H1 (cell line): ENCODE data around the gene BARHL1. TPM values are rescaled to one million over a fixed set of nuclear protein-coding genes. Genes with fewer than 3 reads are reported as not detected.
A peak's percentile ranks its signal among the peaks of the same experiment; 100 is the strongest.

Experiments used
- MAFK ChIP-seq: IDR thresholded peaks from 2 replicates; pipeline ENCODE4 v1.6.1; 2012; ENCODE audit warnings: low read depth, mild to moderate bottlenecking, improper control_type of control experiment, low read length
- polyA plus RNA-seq, 7 experiments: library from polyadenylated mRNA; depleted of rRNA in 3 of 7; stranded (reverse) in 5 of 7; unstranded in 2 of 7; fragments of >200 nt in 5 of 7; fragments of 200-250 nt in 2 of 7; gene quantifications; 1 replicate in 5 of 7; 2 replicates in 1 of 7; 4 replicates in 1 of 7; pipeline versions ENCODE4 v1.2.1 to v1.2.3, GENCODE V29; 2011 to 2013; ENCODE audit warnings: missing spikeins in 2 of 7, mixed read lengths in 2 of 7
- total RNA-seq: library from RNA; stranded (reverse); fragmentation: NEBNext Ultra II Directional; extraction: Animal tissue kit (Norgen Biotek cat#: 25700); gene quantifications from 2 replicates; pipeline ENCODE4 v1.2.1, GENCODE V29; 2021
- TF ChIP-seq, protein P1 (sequence below): fragments of 300-600 bp; sonication (generic); IDR thresholded peaks from 2 replicates; pipeline ENCODE4 v1.7.1; 2012; ENCODE audit warnings: low read length, moderate library complexity, mild to moderate bottlenecking, inconsistent platforms; ENCODE audit not compliant: insufficient replicate concordance

Gene BARHL1
- total and polyA plus RNA-seq, 2 of the 8 experiments (the other 6 are each of a cell fraction or from before 2014, with no cell fraction given), result not detected

DNA sequence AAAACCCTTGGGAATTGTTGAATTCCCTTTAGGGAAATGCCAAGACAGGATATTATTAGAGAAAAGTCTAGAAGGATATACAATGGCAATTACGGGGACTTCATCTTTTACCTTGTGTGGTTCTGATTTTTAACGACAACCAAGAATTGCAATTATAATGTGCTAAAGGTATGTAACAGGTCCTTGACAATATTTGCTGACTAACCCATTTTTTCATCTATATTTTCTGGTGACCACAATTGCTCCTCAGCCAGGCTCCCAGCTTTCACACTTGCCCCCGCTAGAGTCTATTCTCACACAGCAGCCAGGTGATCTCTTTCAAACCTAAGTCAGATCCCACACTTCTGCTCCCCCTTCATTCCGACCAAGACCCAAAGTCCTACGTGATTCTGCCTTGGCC lies 34.3 kb downstream of the BARHL1 start (continued):
- TF ChIP-seq, protein P1, sequence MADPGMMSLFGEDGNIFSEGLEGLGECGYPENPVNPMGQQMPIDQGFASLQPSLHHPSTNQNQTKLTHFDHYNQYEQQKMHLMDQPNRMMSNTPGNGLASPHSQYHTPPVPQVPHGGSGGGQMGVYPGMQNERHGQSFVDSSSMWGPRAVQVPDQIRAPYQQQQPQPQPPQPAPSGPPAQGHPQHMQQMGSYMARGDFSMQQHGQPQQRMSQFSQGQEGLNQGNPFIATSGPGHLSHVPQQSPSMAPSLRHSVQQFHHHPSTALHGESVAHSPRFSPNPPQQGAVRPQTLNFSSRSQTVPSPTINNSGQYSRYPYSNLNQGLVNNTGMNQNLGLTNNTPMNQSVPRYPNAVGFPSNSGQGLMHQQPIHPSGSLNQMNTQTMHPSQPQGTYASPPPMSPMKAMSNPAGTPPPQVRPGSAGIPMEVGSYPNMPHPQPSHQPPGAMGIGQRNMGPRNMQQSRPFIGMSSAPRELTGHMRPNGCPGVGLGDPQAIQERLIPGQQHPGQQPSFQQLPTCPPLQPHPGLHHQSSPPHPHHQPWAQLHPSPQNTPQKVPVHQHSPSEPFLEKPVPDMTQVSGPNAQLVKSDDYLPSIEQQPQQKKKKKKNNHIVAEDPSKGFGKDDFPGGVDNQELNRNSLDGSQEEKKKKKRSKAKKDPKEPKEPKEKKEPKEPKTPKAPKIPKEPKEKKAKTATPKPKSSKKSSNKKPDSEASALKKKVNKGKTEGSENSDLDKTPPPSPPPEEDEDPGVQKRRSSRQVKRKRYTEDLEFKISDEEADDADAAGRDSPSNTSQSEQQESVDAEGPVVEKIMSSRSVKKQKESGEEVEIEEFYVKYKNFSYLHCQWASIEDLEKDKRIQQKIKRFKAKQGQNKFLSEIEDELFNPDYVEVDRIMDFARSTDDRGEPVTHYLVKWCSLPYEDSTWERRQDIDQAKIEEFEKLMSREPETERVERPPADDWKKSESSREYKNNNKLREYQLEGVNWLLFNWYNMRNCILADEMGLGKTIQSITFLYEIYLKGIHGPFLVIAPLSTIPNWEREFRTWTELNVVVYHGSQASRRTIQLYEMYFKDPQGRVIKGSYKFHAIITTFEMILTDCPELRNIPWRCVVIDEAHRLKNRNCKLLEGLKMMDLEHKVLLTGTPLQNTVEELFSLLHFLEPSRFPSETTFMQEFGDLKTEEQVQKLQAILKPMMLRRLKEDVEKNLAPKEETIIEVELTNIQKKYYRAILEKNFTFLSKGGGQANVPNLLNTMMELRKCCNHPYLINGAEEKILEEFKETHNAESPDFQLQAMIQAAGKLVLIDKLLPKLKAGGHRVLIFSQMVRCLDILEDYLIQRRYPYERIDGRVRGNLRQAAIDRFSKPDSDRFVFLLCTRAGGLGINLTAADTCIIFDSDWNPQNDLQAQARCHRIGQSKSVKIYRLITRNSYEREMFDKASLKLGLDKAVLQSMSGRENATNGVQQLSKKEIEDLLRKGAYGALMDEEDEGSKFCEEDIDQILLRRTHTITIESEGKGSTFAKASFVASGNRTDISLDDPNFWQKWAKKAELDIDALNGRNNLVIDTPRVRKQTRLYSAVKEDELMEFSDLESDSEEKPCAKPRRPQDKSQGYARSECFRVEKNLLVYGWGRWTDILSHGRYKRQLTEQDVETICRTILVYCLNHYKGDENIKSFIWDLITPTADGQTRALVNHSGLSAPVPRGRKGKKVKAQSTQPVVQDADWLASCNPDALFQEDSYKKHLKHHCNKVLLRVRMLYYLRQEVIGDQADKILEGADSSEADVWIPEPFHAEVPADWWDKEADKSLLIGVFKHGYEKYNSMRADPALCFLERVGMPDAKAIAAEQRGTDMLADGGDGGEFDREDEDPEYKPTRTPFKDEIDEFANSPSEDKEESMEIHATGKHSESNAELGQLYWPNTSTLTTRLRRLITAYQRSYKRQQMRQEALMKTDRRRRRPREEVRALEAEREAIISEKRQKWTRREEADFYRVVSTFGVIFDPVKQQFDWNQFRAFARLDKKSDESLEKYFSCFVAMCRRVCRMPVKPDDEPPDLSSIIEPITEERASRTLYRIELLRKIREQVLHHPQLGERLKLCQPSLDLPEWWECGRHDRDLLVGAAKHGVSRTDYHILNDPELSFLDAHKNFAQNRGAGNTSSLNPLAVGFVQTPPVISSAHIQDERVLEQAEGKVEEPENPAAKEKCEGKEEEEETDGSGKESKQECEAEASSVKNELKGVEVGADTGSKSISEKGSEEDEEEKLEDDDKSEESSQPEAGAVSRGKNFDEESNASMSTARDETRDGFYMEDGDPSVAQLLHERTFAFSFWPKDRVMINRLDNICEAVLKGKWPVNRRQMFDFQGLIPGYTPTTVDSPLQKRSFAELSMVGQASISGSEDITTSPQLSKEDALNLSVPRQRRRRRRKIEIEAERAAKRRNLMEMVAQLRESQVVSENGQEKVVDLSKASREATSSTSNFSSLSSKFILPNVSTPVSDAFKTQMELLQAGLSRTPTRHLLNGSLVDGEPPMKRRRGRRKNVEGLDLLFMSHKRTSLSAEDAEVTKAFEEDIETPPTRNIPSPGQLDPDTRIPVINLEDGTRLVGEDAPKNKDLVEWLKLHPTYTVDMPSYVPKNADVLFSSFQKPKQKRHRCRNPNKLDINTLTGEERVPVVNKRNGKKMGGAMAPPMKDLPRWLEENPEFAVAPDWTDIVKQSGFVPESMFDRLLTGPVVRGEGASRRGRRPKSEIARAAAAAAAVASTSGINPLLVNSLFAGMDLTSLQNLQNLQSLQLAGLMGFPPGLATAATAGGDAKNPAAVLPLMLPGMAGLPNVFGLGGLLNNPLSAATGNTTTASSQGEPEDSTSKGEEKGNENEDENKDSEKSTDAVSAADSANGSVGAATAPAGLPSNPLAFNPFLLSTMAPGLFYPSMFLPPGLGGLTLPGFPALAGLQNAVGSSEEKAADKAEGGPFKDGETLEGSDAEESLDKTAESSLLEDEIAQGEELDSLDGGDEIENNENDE, result no peak
- TF ChIP-seq MAFK, result peak; percentile 18; the same call in 1 of the 2 replicates
